Natural killer cell treated with Interleukin-12 subunit alpha and Interleukin-12 subunit beta and Interleukin-15 and Interleukin-18, amount 100 ng/mL, for 72 hours (primary cell): ENCODE results near the gene RBM20. TPM values are rescaled to one million over a fixed set of nuclear protein-coding genes. Genes with fewer than 3 reads are reported as not detected.

ENCODE experiments used
- ATAC-seq, 2 donors: fragments of 150-1000 bp; cut with Tn5 transposase in 1 of 2; sonication (Bioruptor Pico), chemical (Tn5 transposase) in 1 of 2; 2 replicates each; pipeline ENCODE4 v1.10.0; 2021
- DNase-seq: peaks from one replicate; pipeline ENCODE4 v3.0.0; 2022; ENCODE audit warnings: low spot score
- H3K27ac Mint-ChIP-seq, 2 donors: 1 replicate in 1 of 2; 2 replicates in 1 of 2; pipeline ENCODE4 v1.8.0; 2022; ENCODE audit warnings: mixed read lengths in 2 of 2, mild to moderate bottlenecking in 1 of 2, moderate library complexity in 1 of 2
- H3K27me3 Mint-ChIP-seq, 2 donors: 1 replicate in 1 of 2; 2 replicates in 1 of 2; pipeline ENCODE4 v1.8.0; 2022; ENCODE audit warnings: mixed read lengths in 2 of 2
- H3K36me3 Mint-ChIP-seq: one replicate; pipeline ENCODE4 v1.8.0; 2022; ENCODE audit warnings: mixed read lengths
- H3K4me1 Mint-ChIP-seq, 2 donors: 1 replicate in 1 of 2; 2 replicates in 1 of 2; pipeline ENCODE4 v1.8.0; 2022; ENCODE audit warnings: low read depth in 2 of 2, mixed read lengths in 2 of 2, mild to moderate bottlenecking in 1 of 2
- H3K4me3 Mint-ChIP-seq: one replicate; pipeline ENCODE4 v1.8.0; 2022; ENCODE audit warnings: mixed read lengths
- H3K9me3 Mint-ChIP-seq: 2 replicates; pipeline ENCODE4 v1.8.0; 2022; ENCODE audit warnings: mixed read lengths
- total RNA-seq, 2 donors: library from RNA; stranded (reverse); gene quantifications; one replicate each; pipeline ENCODE4 v1.2.3, GENCODE V29; 2022

RBM20 gene
- total RNA-seq, 2 donors from 2014 or later: not detected

GRCh38 chr10:110818311-110819256 lies 174.4 kb downstream of the RBM20 start:
- Mint-ChIP-seq H3K27ac (no peak overlapping the region), H3K27me3 (no peaks in the 10 kb centered on the region), H3K4me1 (peaks cover 12 to 24% of the 10 kb centered on the region in 2 donors), H3K4me3 (no peak overlapping the region), H3K9me3 (no peaks in the 10 kb centered on the region), H3K36me3 (no peaks in the 10 kb centered on the region)
- DNase-seq: no peak
- no peak for ATAC-seq

- H3K9me3 Mint-ChIP-seq: no peaks in the 10 kb centered on the region
- no peak for DNase-seq
- H3K4me1 Mint-ChIP-seq: peaks cover 10 to 16% of the 10 kb centered on the region in 2 donors
- H3K36me3 Mint-ChIP-seq: no peaks in the 10 kb centered on the region
- H3K27me3 Mint-ChIP-seq: peaks cover 0 to 3% of the 10 kb centered on the region in 2 donors
- no peak overlapping the region for H3K27ac Mint-ChIP-seq
- no peak for ATAC-seq
- no peak overlapping the region for H3K4me3 Mint-ChIP-seq
Observed at GRCh38 chr10:110820321-110820814, 176.2 kb downstream of the RBM20 start.

- no peak for DNase-seq
- Mint-ChIP-seq H3K4me3 (no peak overlapping the region), H3K9me3 (no peaks in the 10 kb centered on the region), H3K27ac (no peak overlapping the region), H3K4me1 (peaks cover 0 to 5% of the 10 kb centered on the region in 2 donors), H3K36me3 (no peaks in the 10 kb centered on the region), H3K27me3 (peaks cover 0 to 3% of the 10 kb centered on the region in 2 donors)
- no peak for ATAC-seq
Observed at GRCh38 chr10:110821508-110821907, 177.4 kb downstream of the RBM20 start.

DNA sequence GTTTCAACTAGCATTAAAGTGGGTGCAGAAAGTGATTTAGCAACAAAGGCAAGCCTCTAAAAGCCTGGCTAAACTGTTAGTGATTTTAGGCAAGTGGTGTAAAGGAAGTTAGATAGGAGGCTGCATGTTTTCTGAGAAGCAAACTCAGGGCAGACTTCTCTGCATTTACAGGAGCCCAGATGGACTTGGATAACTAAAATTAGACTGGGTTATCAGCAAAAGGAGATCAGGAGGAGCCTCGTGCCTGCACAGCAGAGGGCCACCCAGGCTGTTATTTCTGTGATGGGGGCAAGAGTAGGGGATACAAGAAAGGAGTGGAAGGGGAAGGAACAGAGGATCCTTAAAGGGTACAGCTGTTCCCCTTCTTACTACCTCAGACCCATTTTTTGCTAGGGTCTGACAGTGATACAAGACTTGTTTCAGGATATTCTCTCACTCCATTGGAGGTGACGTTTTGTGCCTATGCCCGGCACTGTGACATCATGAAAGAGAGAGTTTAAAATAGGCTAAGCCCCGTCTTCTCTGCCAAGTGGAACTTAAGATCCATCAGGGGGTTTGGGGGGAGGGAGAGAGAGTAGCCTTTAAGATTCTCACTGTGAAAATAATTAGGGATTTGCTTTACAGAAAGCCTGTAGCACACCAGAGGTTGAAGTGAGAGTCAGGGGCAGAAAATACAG lies 178.0 kb downstream of the RBM20 start:
- ATAC-seq: no peak
- H3K36me3 Mint-ChIP-seq: no peaks in the 10 kb centered on the region
- H3K27ac Mint-ChIP-seq: no peak overlapping the region
- DNase-seq: no peak
- peaks cover 0 to 3% of the 10 kb centered on the region in 2 donors for H3K27me3 Mint-ChIP-seq
- H3K4me1 Mint-ChIP-seq: no peaks in the 10 kb centered on the region
- H3K4me3 Mint-ChIP-seq: no peak overlapping the region
- no peaks in the 10 kb centered on the region for H3K9me3 Mint-ChIP-seq

DNA sequence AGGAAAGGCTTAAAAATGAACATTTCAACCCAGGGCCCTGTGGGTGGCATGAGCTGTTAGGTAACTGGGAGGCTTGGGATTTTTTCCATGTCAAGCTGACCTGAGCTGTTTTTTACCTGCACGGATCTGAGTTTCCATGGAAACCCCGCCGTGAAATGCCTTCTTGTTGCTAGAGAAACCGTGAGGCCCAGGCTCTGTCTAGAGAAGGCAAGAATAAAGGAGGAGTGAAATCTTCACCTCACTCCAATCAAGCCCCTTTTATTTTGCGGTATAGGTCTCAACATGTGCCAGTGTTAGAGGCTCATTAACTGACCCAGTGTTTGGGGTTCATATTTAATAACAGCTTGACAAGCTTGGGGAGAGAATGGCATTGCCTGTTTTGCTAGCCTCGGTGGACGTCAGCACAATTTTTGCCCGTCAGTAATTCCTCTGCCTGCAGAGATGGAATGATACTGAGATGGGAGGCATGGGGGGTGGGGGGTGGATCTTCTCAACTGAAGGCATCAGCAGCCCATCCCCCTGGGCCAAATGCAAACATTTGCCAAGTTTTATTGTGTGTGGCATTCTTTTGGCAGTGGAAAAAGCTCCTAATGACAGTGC lies 178.7 kb downstream of the RBM20 start:
- no peaks in the 10 kb centered on the region for H3K36me3 Mint-ChIP-seq
- peaks cover 0 to 3% of the 10 kb centered on the region in 2 donors for H3K27me3 Mint-ChIP-seq
- DNase-seq (no peak), ATAC-seq (no peak)
- H3K27ac Mint-ChIP-seq: no peak overlapping the region
- H3K4me1 Mint-ChIP-seq: no peaks in the 10 kb centered on the region
- no peaks in the 10 kb centered on the region for H3K9me3 Mint-ChIP-seq
- no peak overlapping the region for H3K4me3 Mint-ChIP-seq

- no peak overlapping the region for H3K27ac Mint-ChIP-seq
- no peak overlapping the region for H3K4me3 Mint-ChIP-seq
- no peaks in the 10 kb centered on the region for H3K9me3 Mint-ChIP-seq
- DNase-seq: no peak
- H3K4me1 Mint-ChIP-seq: no peaks in the 10 kb centered on the region
- no peaks in the 10 kb centered on the region for H3K36me3 Mint-ChIP-seq
- peaks cover 0 to 3% of the 10 kb centered on the region in 2 donors for H3K27me3 Mint-ChIP-seq
- no peak for ATAC-seq
Observed at GRCh38 chr10:110824152-110824441, 180.0 kb downstream of the RBM20 start.

DNA sequence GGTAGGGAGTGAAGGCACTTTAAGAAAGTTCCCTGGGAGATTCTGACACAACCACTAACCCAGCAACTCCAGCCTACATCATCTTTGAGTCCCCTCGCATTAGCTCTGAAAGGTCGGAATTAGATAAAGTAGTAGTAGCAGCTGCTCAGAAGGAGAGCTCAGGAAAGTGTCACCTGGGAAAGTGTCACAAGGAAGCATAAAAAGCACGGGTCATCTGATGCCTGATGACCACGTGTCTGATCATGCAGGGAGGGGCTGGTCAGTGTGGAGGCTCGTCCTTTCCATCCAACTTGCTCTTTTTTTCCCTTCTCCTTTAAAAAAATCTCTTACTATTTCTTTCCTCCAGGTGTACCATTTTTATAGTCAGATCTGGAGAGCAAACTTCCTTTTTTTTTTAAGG lies 180.5 kb downstream of the RBM20 start:
- ATAC-seq: no peak
- Mint-ChIP-seq H3K9me3 (no peaks in the 10 kb centered on the region), H3K4me1 (no peaks in the 10 kb centered on the region), H3K27me3 (peaks cover 0 to 3% of the 10 kb centered on the region in 2 donors), H3K36me3 (no peaks in the 10 kb centered on the region), H3K4me3 (no peak overlapping the region), H3K27ac (no peak overlapping the region)
- DNase-seq: no peak

- DNase-seq (no peak), ATAC-seq (no peak)
- H3K4me1 Mint-ChIP-seq: no peaks in the 10 kb centered on the region
- H3K27ac Mint-ChIP-seq: no peak overlapping the region
- peaks cover 0 to 3% of the 10 kb centered on the region in 2 donors for H3K27me3 Mint-ChIP-seq
- no peaks in the 10 kb centered on the region for H3K36me3 Mint-ChIP-seq
- no peaks in the 10 kb centered on the region for H3K9me3 Mint-ChIP-seq
- H3K4me3 Mint-ChIP-seq: no peak overlapping the region
Observed at GRCh38 chr10:110825508-110825907, 181.4 kb downstream of the RBM20 start.

DNA sequence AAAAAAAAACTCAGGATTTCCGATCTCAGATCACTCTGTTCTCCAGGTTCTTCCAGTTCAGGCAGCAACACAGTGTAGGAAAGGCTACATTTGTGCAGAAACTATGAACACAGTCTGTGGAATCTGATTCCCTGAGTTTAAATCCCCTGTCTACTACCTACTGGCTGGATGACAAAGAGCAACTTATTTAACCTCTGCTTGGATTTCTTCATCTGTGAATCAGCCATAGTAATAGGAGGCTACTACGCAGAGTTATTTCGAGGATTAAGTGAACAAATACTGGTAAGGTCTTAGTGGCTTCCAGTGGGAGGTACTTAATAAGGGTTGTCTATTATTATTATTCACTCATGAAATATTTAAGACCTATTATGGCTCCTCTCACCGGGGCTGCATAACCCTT lies 183.3 kb downstream of the RBM20 start:
- Mint-ChIP-seq H3K27me3 (peaks cover 0 to 3% of the 10 kb centered on the region in 2 donors), H3K36me3 (no peaks in the 10 kb centered on the region), H3K4me1 (no peaks in the 10 kb centered on the region), H3K9me3 (no peaks in the 10 kb centered on the region), H3K4me3 (no peak overlapping the region), H3K27ac (no peak overlapping the region)
- DNase-seq: no peak
- no peak for ATAC-seq

- Mint-ChIP-seq H3K27me3 (peaks cover 0 to 3% of the 10 kb centered on the region in 2 donors), H3K9me3 (no peaks in the 10 kb centered on the region), H3K27ac (no peak overlapping the region), H3K4me1 (no peaks in the 10 kb centered on the region), H3K36me3 (no peaks in the 10 kb centered on the region), H3K4me3 (no peak overlapping the region)
- no peak for ATAC-seq
- DNase-seq: no peak
Observed at GRCh38 chr10:110827875-110828274, 183.7 kb downstream of the RBM20 start.

- Mint-ChIP-seq H3K4me3 (no peak overlapping the region), H3K4me1 (no peaks in the 10 kb centered on the region), H3K36me3 (no peaks in the 10 kb centered on the region), H3K27me3 (peaks cover 0 to 3% of the 10 kb centered on the region in 2 donors), H3K9me3 (no peaks in the 10 kb centered on the region), H3K27ac (no peak overlapping the region)
- DNase-seq (no peak), ATAC-seq (no peak)
Observed at GRCh38 chr10:110828525-110828924, 184.4 kb downstream of the RBM20 start.

- Mint-ChIP-seq H3K4me3 (no peak overlapping the region), H3K36me3 (no peaks in the 10 kb centered on the region), H3K9me3 (no peaks in the 10 kb centered on the region), H3K27ac (no peak overlapping the region), H3K4me1 (no peaks in the 10 kb centered on the region), H3K27me3 (no peaks in the 10 kb centered on the region)
- ATAC-seq (no peak), DNase-seq (no peak)
Observed at GRCh38 chr10:110829721-110830410, 185.7 kb downstream of the RBM20 start.

DNA sequence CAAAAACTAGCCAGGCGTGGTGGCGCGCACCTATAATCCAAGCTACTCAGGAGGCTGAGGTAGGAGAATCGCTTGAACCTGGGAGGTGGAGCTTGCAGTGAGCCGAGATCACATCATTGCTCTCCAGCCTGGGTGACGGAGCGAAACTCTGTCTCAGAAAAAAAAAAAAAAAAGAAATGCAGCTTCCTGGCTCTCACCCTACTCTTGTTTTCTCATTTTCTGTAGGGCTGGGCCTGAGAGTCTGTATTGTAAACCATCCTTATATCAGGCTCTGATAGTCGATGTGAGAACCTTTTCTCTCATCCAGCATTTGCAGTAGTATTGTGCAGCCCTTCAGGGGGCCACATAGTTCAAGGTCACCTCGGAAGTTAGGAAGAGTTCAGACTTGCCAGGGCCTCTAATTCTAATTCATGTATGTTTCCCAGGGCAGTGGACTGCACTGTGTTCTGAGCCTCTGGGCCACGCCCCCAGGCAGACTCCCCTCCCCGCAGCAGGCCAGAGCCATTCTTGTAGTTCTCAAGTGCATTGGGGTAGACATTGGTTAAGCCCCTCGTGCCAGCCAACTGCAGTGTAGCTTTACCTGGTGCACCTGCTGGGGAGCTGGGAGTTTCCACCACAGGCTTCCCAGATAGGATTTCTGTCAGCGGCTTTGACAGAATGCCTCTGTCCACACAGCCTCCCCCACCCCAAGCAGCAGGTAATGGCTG lies 189.3 kb downstream of the RBM20 start:
- Mint-ChIP-seq H3K27me3 (peaks cover 0 to 5% of the 10 kb centered on the region in 2 donors), H3K27ac (no peak overlapping the region), H3K4me3 (no peak overlapping the region), H3K36me3 (no peaks in the 10 kb centered on the region), H3K4me1 (no peaks in the 10 kb centered on the region), H3K9me3 (no peaks in the 10 kb centered on the region)
- peak in 1 of 2 donors; percentile 33 for ATAC-seq
- no peak for DNase-seq
